Endodermal cell (in vitro differentiated cells): Measurements from ENCODE around the gene PLEKHG5. TPM values are rescaled to one million over a fixed set of nuclear protein-coding genes. Genes with fewer than 3 reads are reported as not detected.

Experiments
- DNase-seq: peaks from one replicate; pipeline ENCODE4 v3.0.0-alpha.2; 2017
- H3K27ac ChIP-seq: 2 replicates; pipeline ENCODE4 v1.5.1; 2013; ENCODE audit warnings: mild to moderate bottlenecking, low read depth, low read length, moderate library complexity
- H3K27me3 ChIP-seq: 2 replicates; pipeline ENCODE4 v1.6.1; 2013; ENCODE audit warnings: mild to moderate bottlenecking, low read length, moderate library complexity; ENCODE audit not compliant: insufficient read depth, control insufficient read depth, poor library complexity, severe bottlenecking
- H3K36me3 ChIP-seq: 2 replicates; pipeline ENCODE4 v1.7.0; 2013; ENCODE audit warnings: mild to moderate bottlenecking, low read length, moderate library complexity; ENCODE audit not compliant: control insufficient read depth, insufficient read depth
- H3K4me1 ChIP-seq: one replicate; pipeline ENCODE4 v1.7.0; 2013; ENCODE audit warnings: low read length; ENCODE audit not compliant: control insufficient read depth, insufficient read depth
- H3K4me3 ChIP-seq: 2 replicates; pipeline ENCODE4 v1.5.1; 2013; ENCODE audit warnings: mild to moderate bottlenecking, low read length, moderate library complexity
- H3K9ac ChIP-seq: 2 replicates; pipeline ENCODE4 v1.6.1; 2013; ENCODE audit warnings: mild to moderate bottlenecking, low read length, moderate library complexity; ENCODE audit not compliant: poor library complexity, severe bottlenecking; ENCODE audit errors: extremely low read depth
- H3K9me3 ChIP-seq: 2 replicates; pipeline ENCODE4 v1.6.1; 2013; ENCODE audit warnings: mild to moderate bottlenecking, low read length, moderate library complexity; ENCODE audit not compliant: control insufficient read depth
- H3K27ac Mint-ChIP-seq: 2 replicates; pipeline ENCODE4 v1.8.0; 2020; ENCODE audit warnings: mixed read lengths
- H3K27me3 Mint-ChIP-seq: 2 replicates; pipeline ENCODE4 v1.8.0; 2021; ENCODE audit warnings: mild to moderate bottlenecking, mixed read lengths; ENCODE audit not compliant: insufficient read depth
- H3K36me3 Mint-ChIP-seq: 2 replicates; pipeline ENCODE4 v1.8.0; 2020; ENCODE audit warnings: low read depth, mixed read lengths
- H3K4me1 Mint-ChIP-seq: 2 replicates; pipeline ENCODE4 v1.8.0; 2020; ENCODE audit warnings: mixed read lengths
- H3K4me3 Mint-ChIP-seq: 2 replicates; pipeline ENCODE4 v1.8.0; 2020; ENCODE audit warnings: mild to moderate bottlenecking, moderate library complexity, mixed read lengths
- H3K9me3 Mint-ChIP-seq: 2 replicates; pipeline ENCODE4 v1.8.0; 2020; ENCODE audit warnings: mild to moderate bottlenecking, mixed read lengths
- WGBS, 2 experiments: methylation state at CpG; one replicate each; pipeline versions ENCODE4 v1.1.5 to v1.1.7; 2013; ENCODE audit warnings: missing lambda C conversion rate in 2 of 2, mixed read lengths in 1 of 2; ENCODE audit not compliant: insufficient coverage in 1 of 2, insufficient read length in 1 of 2; 5-methylcytosine and 5-hydroxymethylcytosine counted together
- microRNA-seq: library from miRNA; unstranded; fragments of <30 nt; microRNA quantifications from one replicate; pipeline ENCODE4 v1.2.0, GENCODE V29; 2020; ENCODE audit warnings: borderline microRNAs expressed
- total RNA-seq, 2 donors: library from RNA; stranded (reverse); fragmentation: NEBNext Ultra II Directional in 1 of 2; extraction: Animal tissue kit (Norgen Biotek cat#: 25700) in 1 of 2; gene quantifications; 2 replicates in 1 of 2; 3 replicates in 1 of 2; pipeline ENCODE4 v1.2.1, GENCODE V29; 2021
- TF ChIP-seq, protein P1 (sequence below): fragments of 200-600 bp; sonication (generic); conservative IDR thresholded peaks from 2 replicates; pipeline ENCODE4 v1.5.0; 2021; ENCODE audit warnings: antibody characterized with exemption, mild to moderate bottlenecking

Gene PLEKHG5
- total RNA-seq, 2 donors from 2014 or later = 32.6 to 38.8 TPM

DNA sequence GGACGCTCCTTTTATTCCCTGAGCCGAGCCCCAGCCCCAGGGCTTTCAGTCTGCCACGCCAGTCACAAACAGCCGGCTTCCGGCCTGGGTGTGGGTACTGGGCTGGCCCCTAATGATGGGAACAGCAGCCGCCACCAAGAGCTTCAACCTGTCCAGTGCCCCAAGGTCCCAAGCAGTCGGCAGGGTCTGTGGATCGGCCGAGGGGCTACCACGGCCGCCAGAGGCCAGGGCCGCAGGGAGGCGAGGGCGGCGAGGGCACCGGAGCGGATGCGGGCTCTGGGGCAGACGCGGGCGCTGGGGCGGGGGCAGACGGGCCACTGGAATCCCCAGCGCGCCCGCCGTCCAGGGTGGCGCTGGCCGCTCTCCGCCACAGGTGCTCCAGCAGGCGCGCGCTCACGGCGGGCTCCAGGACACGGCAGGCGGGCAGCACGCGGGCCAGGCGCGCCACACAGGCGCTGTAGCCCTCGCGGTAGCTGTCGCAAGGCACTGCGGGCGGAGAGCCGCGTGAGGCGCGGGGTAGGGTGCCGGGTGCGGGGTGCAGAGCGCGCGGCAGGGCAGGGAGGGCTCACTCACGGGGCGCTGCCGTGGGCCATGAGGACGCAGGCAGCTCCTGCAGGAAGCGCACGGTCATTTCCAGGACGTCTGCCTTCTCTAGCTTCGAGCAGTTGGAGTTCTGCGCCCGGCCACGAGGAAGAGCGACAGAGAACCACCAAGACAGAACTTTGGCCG lies 72.6 kb downstream of the PLEKHG5 start:
- no peaks in the 10 kb centered on the region for H3K36me3 ChIP-seq
- WGBS, 2 experiments = 21 to 27% methylated on average over 29 to 69 of the region's 69 CpGs
- TF ChIP-seq, protein P1, sequence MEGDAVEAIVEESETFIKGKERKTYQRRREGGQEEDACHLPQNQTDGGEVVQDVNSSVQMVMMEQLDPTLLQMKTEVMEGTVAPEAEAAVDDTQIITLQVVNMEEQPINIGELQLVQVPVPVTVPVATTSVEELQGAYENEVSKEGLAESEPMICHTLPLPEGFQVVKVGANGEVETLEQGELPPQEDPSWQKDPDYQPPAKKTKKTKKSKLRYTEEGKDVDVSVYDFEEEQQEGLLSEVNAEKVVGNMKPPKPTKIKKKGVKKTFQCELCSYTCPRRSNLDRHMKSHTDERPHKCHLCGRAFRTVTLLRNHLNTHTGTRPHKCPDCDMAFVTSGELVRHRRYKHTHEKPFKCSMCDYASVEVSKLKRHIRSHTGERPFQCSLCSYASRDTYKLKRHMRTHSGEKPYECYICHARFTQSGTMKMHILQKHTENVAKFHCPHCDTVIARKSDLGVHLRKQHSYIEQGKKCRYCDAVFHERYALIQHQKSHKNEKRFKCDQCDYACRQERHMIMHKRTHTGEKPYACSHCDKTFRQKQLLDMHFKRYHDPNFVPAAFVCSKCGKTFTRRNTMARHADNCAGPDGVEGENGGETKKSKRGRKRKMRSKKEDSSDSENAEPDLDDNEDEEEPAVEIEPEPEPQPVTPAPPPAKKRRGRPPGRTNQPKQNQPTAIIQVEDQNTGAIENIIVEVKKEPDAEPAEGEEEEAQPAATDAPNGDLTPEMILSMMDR = no peak
- H3K9ac ChIP-seq = no peak overlapping the region
- no peak overlapping the region for H3K27ac ChIP-seq
- peaks cover 95% of the 10 kb centered on the region for H3K27me3 ChIP-seq
- peaks cover 4% of the 10 kb centered on the region for H3K4me1 ChIP-seq
- H3K9me3 ChIP-seq = no peaks in the 10 kb centered on the region
- H3K27me3 Mint-ChIP-seq = peaks cover 99% of the 10 kb centered on the region
- H3K9me3 Mint-ChIP-seq = no peaks in the 10 kb centered on the region
- no peak overlapping the region for H3K4me3 ChIP-seq
- H3K27ac Mint-ChIP-seq = no peak overlapping the region
- H3K4me1 Mint-ChIP-seq = peaks cover 4% of the 10 kb centered on the region
- no peaks in the 10 kb centered on the region for H3K36me3 Mint-ChIP-seq
- peak overlapping the region; percentile 37 for H3K4me3 Mint-ChIP-seq
- DNase-seq = peak; percentile 68

DNA sequence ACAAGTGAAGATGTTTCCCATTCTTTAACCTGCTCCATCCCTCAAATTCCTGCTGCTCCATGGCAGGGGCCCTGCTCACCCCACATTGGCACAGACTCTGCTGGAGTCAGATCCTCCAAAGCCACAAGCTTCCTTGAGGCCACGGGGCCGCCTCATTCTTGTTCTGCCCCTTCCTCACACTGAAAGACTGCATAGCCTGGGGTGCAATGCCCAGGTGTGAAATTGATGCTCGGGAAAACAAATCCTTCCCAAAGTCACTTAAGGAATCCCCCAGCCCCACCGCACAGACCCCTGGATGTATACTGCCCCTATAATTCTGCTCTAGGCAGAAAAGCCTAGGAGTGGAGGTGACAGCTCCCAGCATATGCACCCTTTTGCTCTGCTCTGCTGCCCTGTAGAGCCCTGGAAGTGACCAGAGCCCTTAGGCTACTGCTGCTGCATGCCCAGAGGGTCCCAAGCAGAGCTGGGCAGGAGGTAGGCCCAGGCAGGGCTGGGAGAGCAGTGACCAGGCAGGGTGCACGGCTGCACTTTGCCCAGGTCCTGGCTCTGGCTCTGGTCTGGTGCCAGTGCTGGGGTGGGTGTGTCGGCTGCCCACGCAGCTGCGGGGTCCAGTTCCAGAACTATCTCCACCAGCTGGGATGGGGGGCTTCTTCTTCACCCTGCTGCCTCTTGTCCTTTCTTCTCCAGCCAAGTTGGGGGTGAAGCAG lies 73.4 kb downstream of the PLEKHG5 start:
- H3K9me3 Mint-ChIP-seq = no peaks in the 10 kb centered on the region
- H3K4me3 Mint-ChIP-seq = no peak overlapping the region
- no peaks in the 10 kb centered on the region for H3K36me3 ChIP-seq
- no peak overlapping the region for H3K9ac ChIP-seq
- peaks cover 4% of the 10 kb centered on the region for H3K4me1 Mint-ChIP-seq
- H3K27me3 ChIP-seq = peaks cover 88% of the 10 kb centered on the region
- H3K4me3 ChIP-seq = no peak overlapping the region
- no peak for DNase-seq
- H3K36me3 Mint-ChIP-seq = no peaks in the 10 kb centered on the region
- H3K4me1 ChIP-seq = peaks cover 4% of the 10 kb centered on the region
- no peak overlapping the region for H3K27ac ChIP-seq
- H3K27me3 Mint-ChIP-seq = peaks cover 99% of the 10 kb centered on the region
- TF ChIP-seq, protein P1 = no peak
- 69 to 83% methylated on average over 6 to 8 of the region's 8 CpGs for WGBS, 2 experiments
- H3K27ac Mint-ChIP-seq = no peak overlapping the region
- H3K9me3 ChIP-seq = no peaks in the 10 kb centered on the region

Small RNA genes within 50 kb of the gene (microRNA-seq; reads per million reads assigned to microRNA genes)
- not detected for gene MIR4252

Other genes with a start within 250 kb of the PLEKHG5 start
- 1 to 10 TPM in 1 of 2 donors, not detected in 1; 2.7 TPM for gene HES3, start 247.5 kb downstream of the PLEKHG5 start, total RNA-seq
- gene GPR153, start 230.6 kb downstream of the PLEKHG5 start, total RNA-seq = 1 to 10 TPM; 2.4 to 2.8 TPM
- 10 to 100 TPM; 51.3 to 70.7 TPM for gene ACOT7, start 97.9 kb downstream of the PLEKHG5 start, total RNA-seq
- not detected for gene HES2, start 71.7 kb downstream of the PLEKHG5 start, total RNA-seq
- 10 to 100 TPM in 1 of 2 donors, 1 to 10 TPM in 1; 4.1 to 10.5 TPM for gene ESPN, start 66.9 kb downstream of the PLEKHG5 start, total RNA-seq
- gene TNFRSF25, start 25.5 kb downstream of the PLEKHG5 start, total RNA-seq = 10 to 100 TPM; 25.9 to 26.9 TPM
- gene NOL9, start 62.8 kb upstream of the PLEKHG5 start, total RNA-seq = 10 to 100 TPM; 35.0 to 43.9 TPM
- gene TAS1R1, start 63.6 kb upstream of the PLEKHG5 start, total RNA-seq = under 1 TPM; 0.31 to 0.51 TPM
- gene ZBTB48, start 88.3 kb upstream of the PLEKHG5 start, total RNA-seq = 10 to 100 TPM; 28.2 to 31.0 TPM
- 10 to 100 TPM; 10.9 to 13.2 TPM for gene KLHL21, start 111.2 kb upstream of the PLEKHG5 start, total RNA-seq
- gene PHF13, start 122.1 kb upstream of the PLEKHG5 start, total RNA-seq = 10 to 100 TPM; 36.9 to 47.8 TPM
- gene THAP3, start 133.2 kb upstream of the PLEKHG5 start, total RNA-seq = 10 to 100 TPM; 13.0 to 22.4 TPM
- 10 to 100 TPM; 64.7 to 71.1 TPM for gene DNAJC11, start 210.1 kb upstream of the PLEKHG5 start, total RNA-seq